GM21381 (cell line): Measurements from ENCODE around the gene KCNK5.

Experiments used
- ATAC-seq: cut with Tn5 transposase; IDR thresholded peaks from one replicate; pipeline ENCODE4 v1.9.1; 2021; ENCODE audit warnings: mild to moderate bottlenecking, moderate library complexity; ENCODE audit not compliant: unreplicated experiment

KCNK5 gene

GRCh38 chr6:39143238-39143930 is 85.9 kb downstream of the KCNK5 start:
- no peak for ATAC-seq

DNA sequence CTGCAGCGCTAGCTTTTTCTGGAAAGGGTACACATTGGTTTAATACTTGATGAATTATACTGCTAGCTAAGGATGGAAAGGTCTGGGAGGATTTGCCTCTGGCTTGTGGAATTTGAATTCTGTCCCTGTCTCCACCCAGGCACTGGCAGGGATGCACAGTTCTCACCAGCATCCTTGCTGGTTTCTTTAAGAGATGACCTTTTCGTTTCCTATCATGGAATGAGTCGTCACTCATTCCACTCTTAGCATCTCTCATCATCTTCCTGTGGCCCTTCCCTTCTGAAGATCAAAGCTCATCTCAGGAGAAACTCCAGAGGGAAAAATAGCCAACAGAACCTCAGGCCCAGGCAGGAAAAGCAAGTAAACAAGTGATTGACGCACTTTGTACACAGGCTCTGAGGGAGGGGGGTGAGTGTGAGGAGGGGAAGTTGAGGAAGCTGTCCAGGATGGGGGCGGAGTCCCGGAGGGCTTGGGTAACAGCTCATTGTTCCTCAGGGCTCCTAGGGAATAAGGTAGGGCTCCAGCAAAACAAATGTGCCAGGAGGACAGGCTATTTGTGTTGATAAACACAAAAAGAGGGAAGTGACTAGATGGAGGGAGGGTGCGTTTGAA is 88.6 kb downstream of the KCNK5 start:
- no peak for ATAC-seq
